Body of pancreas (tissue), 4 donors: ENCODE results near the gene CISTR.

Experiments
- CTCF ChIP-seq, 7 experiments: fragments of 450-650 bp in 4 of 7; fragments of 200-600 bp in 3 of 7; sonication (generic) in 3 of 7; IDR thresholded peaks; one replicate each; pipeline ENCODE4 v1.5.1; 2016 to 2019; ENCODE audit warnings: antibody characterized with exemption in 7 of 7
- POLR2A ChIP-seq, 3 donors: fragments of 450-650 bp; IDR thresholded peaks; one replicate each; pipeline ENCODE4 v1.6.1; 2016; ENCODE audit warnings: antibody characterized with exemption in 3 of 3, mild to moderate bottlenecking in 2 of 3

- TF ChIP-seq POLR2A (IDR thresholded peaks at IDR 0.05) (no peak), CTCF (IDR thresholded peaks at IDR 0.05) (no peak)
Measured at GRCh38 chr12:53748072-53748840, 3.5 kb downstream of the CISTR start.
